Mesothelial cell of epicardium (in vitro differentiated cells): Measurements from ENCODE around the gene SELENOF. TPM values are rescaled to one million over a fixed set of nuclear protein-coding genes. Genes with fewer than 3 reads are reported as not detected.
A peak's percentile ranks its signal among the peaks of the same experiment; 100 is the strongest.

ENCODE experiments used
- DNase-seq, 2 experiments: peaks; one replicate each; pipeline ENCODE4 v3.0.0; 2021; ENCODE audit warnings: low spot score in 2 of 2; ENCODE audit not compliant: unreplicated experiment in 2 of 2
- H3K27ac Mint-ChIP-seq: 2 replicates; pipeline ENCODE4 v1.8.0; 2021; ENCODE audit warnings: mixed read lengths
- H3K27me3 Mint-ChIP-seq: 2 replicates; pipeline ENCODE4 v1.8.0; 2021; ENCODE audit warnings: low read depth, mixed read lengths
- H3K36me3 Mint-ChIP-seq: 2 replicates; pipeline ENCODE4 v1.8.0; 2021; ENCODE audit warnings: mixed read lengths
- H3K4me1 Mint-ChIP-seq: 2 replicates; pipeline ENCODE4 v1.8.0; 2021; ENCODE audit warnings: mixed read lengths
- H3K4me3 Mint-ChIP-seq: 2 replicates; pipeline ENCODE4 v1.8.0; 2021; ENCODE audit warnings: mild to moderate bottlenecking, moderate library complexity, mixed read lengths
- H3K9me3 Mint-ChIP-seq: 2 replicates; pipeline ENCODE4 v1.8.0; 2021; ENCODE audit warnings: mixed read lengths
- CTCF ChIP-seq: fragments of 200-600 bp; sonication (generic); IDR thresholded peaks from one replicate; pipeline ENCODE4 v1.5.0; 2021; ENCODE audit warnings: antibody characterized with exemption; ENCODE audit not compliant: unreplicated experiment
- total RNA-seq: library from RNA; stranded (reverse); gene quantifications from 3 replicates; pipeline ENCODE4 v1.2.1, GENCODE V29; 2021

Gene SELENOF
- total RNA-seq, 1 donor from 2014 or later: 150 TPM

- H3K9me3 Mint-ChIP-seq: no peaks in the 10 kb centered on the region
- no peak for TF ChIP-seq CTCF
- no peak overlapping the region for H3K4me3 Mint-ChIP-seq
- peak overlapping the region; percentile 70 for H3K27ac Mint-ChIP-seq
- H3K27me3 Mint-ChIP-seq: no peaks in the 10 kb centered on the region
- H3K36me3 Mint-ChIP-seq: peaks cover 2% of the 10 kb centered on the region
- H3K4me1 Mint-ChIP-seq: peaks cover 12% of the 10 kb centered on the region
- DNase-seq: no peak
Observed at GRCh38 chr1:86933562-86934377, 19.8 kb upstream of the SELENOF start.

GRCh38 chr1:86933051-86933450 lies 19.1 kb upstream of the SELENOF start:
- TF ChIP-seq CTCF: no peak
- Mint-ChIP-seq H3K9me3 (no peaks in the 10 kb centered on the region), H3K27ac (peak overlapping the region; percentile 70), H3K27me3 (no peaks in the 10 kb centered on the region), H3K36me3 (peaks cover 2% of the 10 kb centered on the region), H3K4me1 (peaks cover 12% of the 10 kb centered on the region), H3K4me3 (no peak overlapping the region)
- no peak for DNase-seq

- Mint-ChIP-seq H3K4me1 (peaks cover 4% of the 10 kb centered on the region), H3K27ac (no peak overlapping the region), H3K4me3 (no peak overlapping the region), H3K27me3 (no peaks in the 10 kb centered on the region), H3K9me3 (peaks cover 18% of the 10 kb centered on the region), H3K36me3 (peaks cover 17% of the 10 kb centered on the region)
- no peak for TF ChIP-seq CTCF
- DNase-seq: no peak
Observed at GRCh38 chr1:86928819-86929218, 14.9 kb upstream of the SELENOF start.

GRCh38 chr1:86926883-86927282 lies 13.0 kb upstream of the SELENOF start:
- DNase-seq: no peak
- Mint-ChIP-seq H3K9me3 (peaks cover 32% of the 10 kb centered on the region), H3K36me3 (peaks cover 24% of the 10 kb centered on the region), H3K4me1 (no peaks in the 10 kb centered on the region), H3K4me3 (no peak overlapping the region), H3K27me3 (no peaks in the 10 kb centered on the region), H3K27ac (no peak overlapping the region)
- TF ChIP-seq CTCF: no peak

- no peak overlapping the region for H3K4me3 Mint-ChIP-seq
- H3K27me3 Mint-ChIP-seq: no peaks in the 10 kb centered on the region
- peaks cover 43% of the 10 kb centered on the region for H3K9me3 Mint-ChIP-seq
- H3K27ac Mint-ChIP-seq: no peak overlapping the region
- H3K36me3 Mint-ChIP-seq: peaks cover 31% of the 10 kb centered on the region
- no peak for TF ChIP-seq CTCF
- no peak for DNase-seq
- H3K4me1 Mint-ChIP-seq: no peaks in the 10 kb centered on the region
Observed at GRCh38 chr1:86925742-86926141, 11.8 kb upstream of the SELENOF start.
